ENCODE data around the gene OBP2A.
A peak's percentile ranks its signal among the peaks of the same experiment; 100 is the strongest.
"Not testable (repeated sequence)": the region's sequence is repeated elsewhere in the genome, so short reads cannot be mapped to it uniquely, and the experiment has no call there.

Gene OBP2A, protein sequence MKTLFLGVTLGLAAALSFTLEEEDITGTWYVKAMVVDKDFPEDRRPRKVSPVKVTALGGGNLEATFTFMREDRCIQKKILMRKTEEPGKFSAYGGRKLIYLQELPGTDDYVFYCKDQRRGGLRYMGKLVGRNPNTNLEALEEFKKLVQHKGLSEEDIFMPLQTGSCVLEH

DNA sequence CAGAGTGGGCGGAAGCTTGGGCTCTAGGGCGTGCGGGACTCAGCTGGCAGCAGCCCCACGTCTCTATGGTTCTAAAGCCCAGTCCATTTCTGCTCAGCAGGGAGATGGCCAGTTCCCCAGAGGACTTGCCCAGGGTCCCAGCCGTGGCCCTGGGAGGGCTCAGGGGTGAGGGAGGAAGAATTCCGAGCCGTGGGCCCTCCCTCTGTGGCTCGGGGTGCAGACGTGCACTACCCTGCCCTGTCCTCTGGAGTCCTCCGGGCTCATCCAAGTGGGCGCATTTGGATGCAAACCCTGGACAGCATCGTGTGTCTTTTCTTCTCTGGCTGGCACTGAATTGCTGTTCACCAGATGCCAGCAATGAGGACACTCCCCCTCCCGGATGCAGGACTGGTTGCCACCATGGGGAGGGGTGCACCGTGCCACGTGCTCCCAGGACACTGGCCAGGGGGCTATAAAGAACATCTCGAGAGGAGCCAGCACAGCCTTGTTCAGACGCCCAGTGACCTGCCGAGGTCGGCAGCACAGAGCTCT is at the start of gene OBP2A:
Gene OBP2A, plus strand, starts transcription at position 481 of the 531 bp plus-strand sequence. CDS start 55 bp downstream, outside the sequence.
- DNase-seq (ENCODE audit: low read depth, low spot score), result not testable (repeated sequence)

DNA sequence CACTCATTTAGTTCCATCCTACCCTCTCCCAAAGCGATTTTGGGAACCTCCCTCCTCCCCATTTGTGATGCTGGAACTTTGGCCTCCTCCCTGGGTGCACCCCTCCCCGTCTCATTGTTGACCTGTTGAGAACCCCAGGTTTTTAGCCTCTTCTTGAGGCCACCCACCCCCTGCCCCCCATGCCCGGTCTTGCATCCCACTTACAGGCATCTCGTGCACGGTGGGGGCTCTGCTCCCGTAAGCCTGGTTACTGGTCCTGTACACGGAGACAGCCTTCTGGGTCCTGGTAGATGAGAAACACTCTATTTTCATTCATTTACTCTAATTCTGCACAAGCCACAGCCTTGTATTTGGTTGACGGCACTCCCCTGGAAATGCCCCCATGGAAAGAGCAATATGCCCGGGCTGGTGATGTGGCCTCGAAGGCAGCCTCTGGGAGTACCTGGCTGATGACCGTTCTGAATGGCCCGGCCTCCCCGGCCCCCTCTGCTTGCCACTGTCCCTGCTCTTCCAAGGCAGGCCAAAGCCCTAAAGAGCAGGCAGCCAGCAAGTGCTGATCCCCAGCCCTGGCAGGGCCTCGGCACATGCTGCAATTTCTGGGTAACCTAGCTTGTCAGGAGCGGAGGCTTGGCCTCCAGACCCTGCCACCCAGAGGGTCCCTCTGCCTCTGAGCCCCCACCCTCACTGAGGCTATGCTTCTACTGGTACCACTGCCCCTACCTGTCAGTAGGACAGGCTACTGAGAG is 47.4 kb upstream of the OBP2A start:
- no peak for DNase-seq (ENCODE audit: low read depth, low spot score)

DNA sequence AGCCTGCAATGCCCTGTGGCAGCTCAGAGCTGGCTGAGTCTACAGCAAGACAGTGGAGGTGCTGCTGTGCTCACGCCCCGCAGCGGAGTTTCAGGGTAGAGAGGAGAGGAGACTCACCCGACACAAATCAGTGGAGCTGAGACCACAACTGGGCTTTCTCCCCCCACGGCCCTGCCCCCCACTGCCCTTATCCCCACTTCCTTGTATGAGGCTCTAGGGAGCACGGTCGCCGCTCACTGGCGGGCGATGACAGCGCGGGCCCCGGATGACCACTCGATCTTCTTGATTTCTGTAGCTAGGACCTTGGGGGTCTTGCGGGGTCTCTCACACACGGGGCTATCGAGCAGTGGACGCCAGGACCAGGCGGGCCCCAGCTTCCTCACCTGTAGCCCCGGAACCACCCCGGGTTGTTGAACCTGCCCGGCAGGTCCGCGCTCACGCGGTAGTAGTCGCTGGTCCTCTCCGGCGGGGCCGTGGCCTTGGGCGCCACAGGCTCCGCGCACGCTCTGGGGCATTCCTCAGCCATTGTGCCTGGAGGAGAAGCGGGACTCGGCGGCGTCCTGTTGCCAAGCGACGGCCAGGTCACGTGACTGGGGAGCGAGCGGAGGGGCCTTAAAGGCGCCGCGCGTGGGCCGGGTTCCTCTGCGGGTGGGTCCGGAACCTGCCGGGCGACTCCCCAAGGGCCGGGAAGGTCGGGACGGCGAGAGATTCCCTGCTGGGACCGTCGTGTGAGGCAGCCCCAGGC is 46.4 kb upstream of the OBP2A start:
- peak; percentile 62 for DNase-seq (ENCODE audit: low read depth, low spot score)

DNA sequence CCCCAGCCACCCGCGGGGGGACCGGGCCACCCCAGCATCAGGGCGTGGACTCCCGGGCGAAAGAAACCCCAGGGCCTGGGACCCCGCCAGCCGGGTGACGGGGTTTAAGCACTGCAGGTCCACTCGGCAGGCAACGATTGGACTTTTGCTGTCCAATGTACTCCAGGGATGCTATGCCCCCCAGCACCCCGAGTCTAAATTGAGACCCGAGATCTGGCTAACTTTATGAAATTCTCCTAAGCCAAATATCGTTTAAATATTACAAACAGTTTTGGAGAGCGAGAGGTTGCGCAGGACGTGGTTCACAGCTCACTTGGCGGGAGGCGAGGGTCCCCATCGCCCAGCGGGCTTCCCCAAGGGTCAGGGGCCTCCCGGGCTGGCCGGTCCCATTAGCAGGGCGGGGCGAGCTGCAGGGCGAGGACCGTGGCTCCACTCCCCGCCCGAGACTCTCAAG is 45.8 kb upstream of the OBP2A start:
- DNase-seq (ENCODE audit: low read depth, low spot score), result peak; percentile 17

DNA sequence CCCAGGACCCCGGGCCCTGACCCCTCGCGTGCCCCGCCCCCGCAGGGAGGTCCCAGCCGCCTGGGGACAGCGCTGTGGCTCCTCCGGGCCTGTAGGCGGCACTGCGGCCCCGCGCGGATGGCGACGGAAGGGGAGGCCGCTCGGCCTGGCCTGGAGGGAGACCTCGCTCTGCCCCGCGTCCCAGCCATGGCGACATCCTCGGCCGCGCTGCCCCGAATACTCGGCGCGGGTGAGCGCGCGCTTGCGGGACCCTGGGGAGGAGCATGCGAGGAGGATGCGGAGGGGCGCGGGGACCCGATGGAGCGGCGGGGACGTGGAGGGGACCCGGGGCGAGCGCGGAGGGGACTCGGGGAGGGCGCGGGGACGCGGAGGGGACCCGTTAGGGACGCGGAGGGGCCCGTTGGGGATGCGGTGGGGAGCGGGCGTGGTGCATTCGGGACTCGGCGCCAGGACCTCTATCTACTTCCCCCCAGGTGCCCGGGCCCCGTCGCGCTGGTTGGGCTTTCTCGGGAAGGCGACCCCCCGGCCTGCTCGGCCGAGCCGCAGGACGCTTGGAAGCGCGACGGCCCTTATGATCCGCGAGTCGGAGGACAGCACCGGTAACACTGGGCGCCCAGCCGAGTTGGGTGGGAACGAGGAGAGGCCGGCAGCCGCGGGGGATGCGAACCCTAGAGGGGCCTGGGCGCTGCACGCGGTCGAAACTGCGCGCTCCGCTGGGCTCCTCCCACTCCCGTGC is 45.2 kb upstream of the OBP2A start, which contains the start of gene MRPS2:
Gene MRPS2, plus strand, starts transcription at position 158 of the 736 bp plus-strand sequence. Its CDS starts 29 bp downstream, at position 187.
- DNase-seq (ENCODE audit: low read depth, low spot score), result peak; percentile 57

DNA sequence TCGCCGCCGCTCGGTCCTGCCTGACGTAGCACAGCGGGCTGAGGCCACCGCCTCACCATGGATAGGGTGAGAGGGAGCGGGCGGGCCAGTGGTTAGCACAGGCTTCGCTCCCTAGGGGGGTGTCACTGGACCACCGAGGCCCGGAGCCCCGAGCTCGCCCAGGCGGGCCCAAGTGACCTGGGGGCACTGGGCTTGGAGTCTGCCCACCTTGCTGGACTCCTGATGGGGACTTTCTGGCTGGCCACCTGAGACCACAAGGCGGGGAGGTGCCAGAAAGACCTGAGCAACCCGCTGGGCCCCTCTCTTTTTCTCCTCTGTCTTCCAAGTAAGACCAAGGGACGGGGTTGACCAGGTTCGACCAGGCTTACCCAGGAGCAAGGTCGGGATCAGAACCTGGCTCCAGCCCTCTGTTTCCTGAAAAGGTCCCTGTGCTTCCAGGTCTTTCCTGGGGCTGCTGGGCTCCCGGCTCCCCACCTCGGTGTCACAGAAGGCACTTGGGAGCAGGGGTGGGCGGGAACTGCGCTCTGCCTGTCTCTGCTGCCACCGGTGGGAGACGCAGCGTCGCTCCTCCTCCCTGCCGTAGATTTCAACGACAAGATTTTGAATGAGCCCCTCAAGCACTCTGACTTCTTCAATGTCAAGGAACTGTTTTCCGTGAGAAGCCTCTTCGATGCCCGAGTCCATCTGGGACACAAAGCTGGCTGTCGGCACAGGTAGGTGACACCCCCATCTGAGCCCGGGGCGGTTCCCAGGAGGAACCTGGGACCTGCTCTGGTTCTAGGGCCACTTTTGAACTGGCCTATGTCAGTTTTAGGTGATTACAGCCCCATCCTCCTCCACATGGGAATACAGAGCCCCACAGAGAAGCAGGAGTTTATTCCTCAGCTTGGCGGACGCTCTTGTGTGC is 44.4 kb upstream of the OBP2A start:
- DNase-seq (ENCODE audit: low read depth, low spot score), result no peak

DNA sequence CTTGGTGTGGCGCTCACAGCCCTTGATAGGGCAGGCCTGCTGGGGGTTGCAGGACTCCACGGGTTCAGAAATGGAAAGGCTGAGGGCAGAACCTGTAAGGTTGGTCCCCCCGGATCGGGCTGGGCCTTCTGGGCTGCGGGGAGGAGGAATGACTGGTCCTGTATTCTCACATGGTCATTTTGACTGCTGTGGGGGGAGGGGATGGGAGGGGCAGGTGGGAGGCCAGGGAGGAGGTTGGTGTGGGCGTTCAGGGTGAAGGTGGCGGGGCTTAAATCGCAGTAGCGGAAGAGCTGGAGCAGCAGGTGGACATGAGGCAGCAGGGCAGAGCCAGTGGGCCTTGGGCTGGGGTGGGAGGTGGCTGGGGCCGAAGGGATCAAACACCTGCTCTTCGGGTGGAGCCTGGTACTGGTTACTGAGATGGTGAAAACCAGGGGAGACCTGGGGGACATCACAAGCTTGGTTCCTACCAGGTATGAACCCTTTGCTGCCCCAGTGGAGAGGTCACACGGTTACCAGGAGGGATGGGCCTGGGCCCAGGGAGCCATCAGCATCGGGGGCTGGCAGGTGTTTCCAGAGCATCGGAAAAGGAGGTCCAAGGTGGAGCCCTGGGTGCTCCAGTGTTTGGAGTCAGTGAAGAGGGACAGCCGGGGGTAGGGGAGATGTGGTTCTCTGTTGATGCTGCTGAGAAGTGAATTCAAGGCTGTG is 43.6 kb upstream of the OBP2A start:
- no peak for DNase-seq (ENCODE audit: low read depth, low spot score)

DNA sequence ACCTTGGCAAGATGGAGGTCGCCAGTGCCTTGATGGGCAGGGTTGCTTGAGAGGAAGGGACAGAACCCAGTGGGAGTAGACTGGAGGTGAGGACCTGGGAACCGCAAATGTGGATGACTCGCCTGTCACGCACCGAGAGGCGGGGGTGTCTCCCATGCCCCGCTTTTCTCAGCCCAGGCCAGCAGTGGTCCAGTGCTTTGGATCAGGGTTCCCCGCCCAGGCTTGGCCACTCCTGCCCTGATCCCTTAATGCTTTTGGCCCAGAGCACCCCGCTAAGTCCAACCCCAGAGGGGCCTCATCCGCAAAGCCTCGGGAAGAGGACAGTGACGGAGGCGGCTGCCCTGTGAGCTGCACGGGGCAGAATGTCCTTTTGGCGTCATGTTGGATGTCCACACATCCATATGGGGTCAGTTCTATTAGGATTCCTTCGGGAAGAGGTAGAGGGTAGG is 43.0 kb upstream of the OBP2A start:
- no peak for DNase-seq (ENCODE audit: low read depth, low spot score)

DNA sequence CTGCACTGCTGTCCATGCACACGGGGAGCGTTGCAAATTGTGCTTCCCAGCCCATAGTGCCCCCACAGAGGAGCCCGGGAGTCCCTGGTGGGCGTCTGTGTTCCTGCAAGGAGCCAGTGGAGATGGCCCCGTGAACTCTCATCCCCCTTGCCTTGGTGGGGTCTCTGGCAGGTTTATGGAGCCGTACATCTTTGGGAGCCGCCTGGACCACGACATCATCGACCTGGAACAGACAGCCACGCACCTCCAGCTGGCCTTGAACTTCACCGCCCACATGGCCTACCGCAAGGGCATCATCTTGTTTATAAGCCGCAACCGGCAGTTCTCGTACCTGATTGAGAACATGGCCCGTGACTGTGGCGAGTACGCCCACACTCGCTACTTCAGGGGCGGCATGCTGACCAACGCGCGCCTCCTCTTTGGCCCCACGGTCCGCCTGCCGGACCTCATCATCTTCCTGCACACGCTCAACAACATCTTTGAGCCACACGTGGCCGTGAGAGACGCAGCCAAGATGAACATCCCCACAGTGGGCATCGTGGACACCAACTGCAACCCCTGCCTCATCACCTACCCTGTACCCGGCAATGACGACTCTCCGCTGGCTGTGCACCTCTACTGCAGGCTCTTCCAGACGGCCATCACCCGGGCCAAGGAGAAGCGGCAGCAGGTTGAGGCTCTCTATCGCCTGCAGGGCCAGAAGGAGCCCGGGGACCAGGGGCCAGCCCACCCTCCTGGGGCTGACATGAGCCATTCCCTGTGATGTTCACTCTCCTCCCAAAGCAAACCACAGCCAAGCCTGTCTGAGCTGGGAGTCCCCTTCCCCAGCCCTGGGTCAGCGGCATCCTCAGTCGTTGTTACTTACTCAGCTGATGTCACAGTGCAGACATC is 42.3 kb upstream of the OBP2A start:
- DNase-seq (ENCODE audit: low read depth, low spot score), result no peak

DNA sequence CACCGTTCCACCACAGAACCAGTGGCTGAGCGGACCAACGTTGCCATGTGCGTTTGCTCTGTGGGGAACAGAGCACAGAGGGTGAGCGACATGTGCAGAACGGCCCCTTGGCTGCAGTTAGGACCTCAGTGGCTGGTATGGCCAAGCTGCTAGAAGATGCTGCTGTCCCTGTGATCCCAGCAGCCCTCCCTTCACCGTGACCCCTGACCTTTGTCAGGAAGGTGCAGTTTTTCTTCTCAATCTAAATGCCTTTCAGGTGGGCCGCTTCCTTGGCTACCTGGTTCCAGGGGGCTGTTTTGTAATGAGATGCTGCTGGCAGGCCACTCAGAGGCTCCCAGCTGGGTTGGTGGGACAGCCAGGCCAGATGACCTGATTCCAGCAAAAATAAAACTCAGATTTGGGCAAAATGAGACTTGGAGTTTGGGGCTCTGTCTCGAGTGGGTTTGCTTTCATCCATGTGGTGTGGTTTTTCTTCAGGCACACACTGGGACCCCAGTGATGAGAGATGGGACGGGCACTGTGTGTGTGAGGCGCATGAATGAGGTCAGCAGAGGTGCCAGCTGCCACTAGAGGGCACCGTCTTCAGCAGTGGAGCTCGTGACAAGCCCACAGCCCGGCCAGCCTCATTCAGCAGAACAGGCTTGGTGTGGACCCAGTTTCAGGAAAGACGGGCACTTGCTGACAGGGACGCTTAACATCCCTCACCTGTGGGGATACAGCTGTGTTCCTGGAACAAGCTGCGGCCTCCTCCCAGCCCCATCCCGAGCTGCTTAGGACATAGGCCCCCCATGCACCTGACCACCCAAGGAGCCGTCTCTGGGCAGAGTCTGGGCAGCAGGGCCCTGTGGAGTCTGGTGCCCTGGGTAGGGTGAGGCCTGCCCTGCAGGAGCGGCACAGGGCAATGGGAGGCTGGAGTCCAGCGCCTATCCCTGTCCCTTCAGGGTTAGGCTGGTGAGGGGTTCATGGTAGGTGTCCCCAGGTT is 41.4 kb upstream of the OBP2A start:
- DNase-seq (ENCODE audit: low read depth, low spot score), result peak; percentile 6

DNA sequence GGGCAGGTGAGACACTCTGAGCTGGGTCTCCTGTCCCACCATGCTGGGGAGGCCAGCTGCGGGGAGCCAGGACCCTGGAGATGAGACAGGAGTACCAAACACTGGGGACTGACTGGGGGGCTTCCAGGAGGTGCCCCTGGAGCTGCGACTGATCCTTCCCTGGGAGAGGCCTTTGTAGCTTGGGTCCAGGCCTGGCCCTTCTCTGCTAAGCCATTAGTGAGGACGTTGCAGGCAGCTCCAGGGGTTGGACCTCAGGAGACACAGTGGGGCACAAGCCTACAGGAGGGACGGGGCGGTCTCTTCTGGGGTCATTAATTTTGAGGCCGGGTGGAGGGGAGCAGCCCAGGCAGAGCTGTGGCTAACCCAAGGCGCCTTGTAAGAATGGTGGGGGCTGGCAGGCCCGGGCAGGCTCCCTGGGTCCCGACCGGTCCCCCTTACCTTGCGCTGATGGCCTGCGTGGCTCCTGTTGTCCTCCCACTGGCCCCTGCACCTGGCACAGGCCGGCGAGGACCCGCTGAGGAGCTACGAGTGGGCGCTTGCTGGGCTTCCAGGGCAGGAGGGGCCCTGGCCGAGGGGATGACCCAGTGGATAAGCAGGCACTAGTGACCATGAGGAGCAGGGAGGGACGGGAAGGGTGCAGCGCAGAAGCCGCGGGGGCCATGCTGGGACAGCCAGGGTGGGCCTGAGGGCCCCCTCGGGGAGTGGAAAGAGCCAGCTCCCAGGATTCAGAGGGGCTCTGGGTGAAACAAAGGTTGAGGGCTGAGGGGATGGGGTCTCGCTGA is 40.3 kb upstream of the OBP2A start:
- no peak for DNase-seq (ENCODE audit: low read depth, low spot score)

DNA sequence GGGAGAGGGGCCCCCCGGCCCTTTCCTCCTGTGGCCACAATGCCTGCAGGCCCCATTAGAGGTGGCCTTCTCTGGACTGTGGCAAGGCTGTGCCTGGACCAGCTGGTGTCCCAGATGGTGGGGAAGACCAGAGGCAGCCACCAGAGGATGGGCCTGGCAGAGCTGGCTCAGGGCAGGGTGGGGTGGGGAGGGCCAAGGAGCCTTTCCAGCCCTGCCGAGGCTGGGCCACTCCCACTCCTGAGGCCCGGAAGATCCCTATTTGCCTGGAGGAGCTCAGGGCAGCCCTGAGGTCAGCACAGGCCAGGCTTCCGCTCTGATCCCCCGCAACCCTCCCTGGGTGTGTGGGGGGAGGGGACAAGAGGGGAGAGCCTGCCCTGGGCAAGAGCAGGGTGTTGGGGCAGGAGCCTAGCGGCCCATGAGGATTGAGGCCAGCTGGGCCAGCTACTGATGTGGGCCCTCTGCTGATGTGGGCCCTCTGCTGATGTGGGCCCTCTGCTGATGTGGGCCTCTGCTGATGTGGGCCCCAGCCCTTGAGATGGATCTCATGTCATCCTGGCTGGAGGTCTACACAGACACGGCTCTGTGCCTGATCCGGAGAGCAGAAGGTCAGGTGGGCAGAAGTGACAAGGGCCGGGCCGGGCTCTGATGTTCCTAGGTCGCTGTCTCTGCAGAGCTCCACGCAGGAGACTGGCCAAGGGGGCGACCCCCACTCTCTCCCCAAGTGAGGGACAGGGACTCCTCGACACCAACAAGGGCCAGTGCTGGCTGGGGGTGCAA is 39.4 kb upstream of the OBP2A start:
- no peak for DNase-seq (ENCODE audit: low read depth, low spot score)

DNA sequence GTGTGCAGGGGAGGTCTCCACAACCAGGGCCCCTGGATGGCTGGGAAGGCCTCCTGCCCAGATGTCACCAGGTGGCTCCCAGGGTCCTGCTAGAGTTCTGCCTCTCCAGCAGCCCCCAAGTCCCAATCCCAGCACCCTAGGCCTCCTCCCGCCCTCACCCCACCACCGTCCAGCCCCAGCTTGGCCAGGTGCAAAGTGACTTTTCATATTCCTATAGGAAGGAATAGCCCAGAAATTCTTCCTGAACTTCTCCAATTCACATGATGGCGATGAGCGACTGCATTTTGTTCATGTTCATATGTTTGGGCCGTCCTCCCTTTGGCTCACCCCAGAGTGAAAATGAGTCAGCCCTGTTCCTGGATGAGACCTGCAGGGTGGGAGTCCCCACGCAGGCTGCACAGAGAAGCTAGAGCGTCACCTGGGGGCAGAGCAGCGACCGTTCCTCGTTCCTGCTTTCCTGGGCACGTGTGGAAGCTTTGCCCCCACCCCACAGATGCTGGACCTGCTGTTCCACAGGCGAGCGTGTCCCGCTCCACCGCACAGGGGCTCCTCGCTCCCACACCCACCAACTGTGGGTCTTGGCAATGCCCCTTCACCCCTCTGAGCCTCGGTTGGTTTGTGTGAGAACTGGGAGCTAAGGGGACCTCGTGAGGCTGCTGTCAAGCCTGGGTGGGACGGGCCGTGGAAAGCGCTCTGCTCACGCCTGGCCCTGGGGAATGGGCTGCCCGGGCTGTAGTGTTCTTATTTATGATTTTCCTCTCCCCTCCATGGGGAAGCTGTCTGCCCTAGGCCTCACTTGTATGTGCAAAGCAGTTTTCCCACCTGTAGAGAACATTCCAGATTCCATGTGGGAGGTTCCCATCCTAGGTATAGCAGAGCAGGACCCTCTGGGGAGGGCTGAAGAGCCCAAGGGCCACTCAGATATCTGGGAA is 38.6 kb upstream of the OBP2A start:
- no peak for DNase-seq (ENCODE audit: low read depth, low spot score)

DNA sequence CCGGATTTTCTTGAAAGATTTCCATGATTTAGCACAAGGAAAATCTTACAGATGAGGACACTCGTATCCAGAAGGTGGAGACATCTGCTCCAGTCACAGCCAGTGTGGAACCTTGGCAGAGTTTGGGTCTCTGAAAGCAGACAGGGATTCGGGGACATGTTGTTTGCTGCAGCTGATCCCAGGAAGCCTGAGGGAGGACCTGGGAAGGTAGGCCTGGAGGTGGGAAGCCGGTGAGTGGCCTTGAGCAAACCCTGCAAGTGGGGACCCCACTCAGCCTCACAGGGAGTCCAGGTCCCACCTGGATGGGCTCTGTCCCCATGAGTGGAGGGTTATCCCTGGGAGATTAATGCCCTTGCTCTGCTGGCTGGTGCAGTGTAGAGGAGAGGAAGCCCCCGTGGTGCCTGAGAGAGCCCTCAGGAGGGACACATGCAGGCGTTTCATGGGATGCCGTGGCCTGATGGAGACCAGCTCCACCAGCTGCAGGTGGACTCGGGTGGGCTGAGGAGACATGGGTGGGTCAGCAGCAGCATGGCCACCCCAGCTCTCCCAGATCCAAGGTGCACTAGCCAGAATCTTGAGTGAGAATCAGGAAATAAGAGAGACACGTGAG is 37.6 kb upstream of the OBP2A start:
- no peak for DNase-seq (ENCODE audit: low read depth, low spot score)

All from smooth muscle cell of the brain vasculature (primary cell).